OCI-LY1 (cell line): Measurements from ENCODE around the gene TM4SF1.

ENCODE experiments used
- H2AFZ ChIP-seq: fragments of 200-600 bp; sonication (generic), shearing (Covaris generic); 2 replicates; pipeline ENCODE4 v1.6.0; 2014; ENCODE audit warnings: antibody characterized with exemption, mild to moderate bottlenecking, low read length
- H3F3A ChIP-seq: fragments of 200-600 bp; sonication (generic), shearing (Covaris generic); 2 replicates; pipeline ENCODE4 v1.6.0; 2014; ENCODE audit warnings: mild to moderate bottlenecking, antibody characterized with exemption, low read length, moderate library complexity; ENCODE audit not compliant: insufficient read depth
- H3K27ac ChIP-seq: fragments of 200-600 bp; sonication (generic); 2 replicates; pipeline ENCODE4 v1.5.1; 2014; ENCODE audit warnings: low read length, mixed run types, mild to moderate bottlenecking, low read depth; ENCODE audit not compliant: poor library complexity, severe bottlenecking
- H3K27me3 ChIP-seq: fragments of 200-600 bp; sonication (generic); 2 replicates; pipeline ENCODE4 v1.6.0; 2014; ENCODE audit warnings: antibody characterized with exemption, mild to moderate bottlenecking, low read length, moderate library complexity; ENCODE audit not compliant: insufficient read depth
- H3K36me3 ChIP-seq: fragments of 200-600 bp; sonication (generic); 2 replicates; pipeline ENCODE4 v1.6.1; 2014; ENCODE audit warnings: mild to moderate bottlenecking, antibody characterized with exemption, low read length, moderate library complexity, mixed read lengths; ENCODE audit not compliant: insufficient read depth
- H3K4me1 ChIP-seq: fragments of 200-600 bp; sonication (generic); 2 replicates; pipeline ENCODE4 v1.5.1; 2014; ENCODE audit warnings: mild to moderate bottlenecking, low read length, moderate library complexity; ENCODE audit not compliant: insufficient read depth, severe bottlenecking
- H3K4me2 ChIP-seq: fragments of 200-600 bp; sonication (generic), shearing (Covaris generic); 2 replicates; pipeline ENCODE4 v1.6.1; 2014; ENCODE audit warnings: low read length
- H3K4me3 ChIP-seq: fragments of 200-600 bp; sonication (generic); 2 replicates; pipeline ENCODE4 v1.5.1; 2014; ENCODE audit warnings: low read length, low read depth, mild to moderate bottlenecking, mixed read lengths; ENCODE audit not compliant: poor library complexity, severe bottlenecking
- H3K79me2 ChIP-seq: fragments of 200-600 bp; shearing (Covaris generic); 2 replicates; pipeline ENCODE4 v1.6.1; 2016; ENCODE audit warnings: mixed run types, low read length, mixed read lengths; ENCODE audit not compliant: insufficient read depth
- H3K9ac ChIP-seq: fragments of 200-600 bp; sonication (generic), shearing (Covaris generic); 2 replicates; pipeline ENCODE4 v1.6.1; 2014; ENCODE audit warnings: mild to moderate bottlenecking, low read length, mixed read lengths
- H3K9me2 ChIP-seq: fragments of 200-600 bp; sonication (generic), shearing (Covaris generic); 2 replicates; pipeline ENCODE4 v1.6.1; 2014; ENCODE audit warnings: low read depth, mild to moderate bottlenecking, low read length, mixed read lengths
- H3K9me3 ChIP-seq: fragments of 200-600 bp; shearing (Covaris generic); 2 replicates; pipeline ENCODE4 v1.6.1; 2014; ENCODE audit warnings: low read length, mixed read lengths
- H4K20me1 ChIP-seq: fragments of 200-600 bp; sonication (generic), shearing (Covaris generic); 2 replicates; pipeline ENCODE4 v1.6.0; 2016; ENCODE audit warnings: mild to moderate bottlenecking, low read length; ENCODE audit not compliant: insufficient read depth
- CTCF ChIP-seq: fragments of 200-600 bp; sonication (generic), shearing (Covaris generic); IDR thresholded peaks from 2 replicates; pipeline ENCODE4 v1.5.1; 2017; ENCODE audit warnings: mild to moderate bottlenecking, antibody characterized with exemption, low read length, moderate library complexity, mixed read lengths
- EZH2 ChIP-seq: fragments of 200-600 bp; sonication (generic), shearing (Covaris generic); IDR thresholded peaks from 2 replicates; pipeline ENCODE4 v1.8.0; 2017; ENCODE audit warnings: borderline replicate concordance, mixed run types, mild to moderate bottlenecking, antibody characterized with exemption, low read length, moderate library complexity, mixed read lengths

The TM4SF1 gene

GRCh38 chr3:149388531-149389417 lies 11.3 kb upstream of the TM4SF1 start:
- Histone ChIP-seq H4K20me1 (no peaks in the 10 kb centered on the region), H3K9me3 (no peaks in the 10 kb centered on the region), H3K4me1 (no peaks in the 10 kb centered on the region), H3K4me3 (no peak overlapping the region), H2AFZ (no peak overlapping the region), H3K27me3 (peaks cover 4% of the 10 kb centered on the region; the same call in 1 of the 2 replicates), H3K27ac (no peak overlapping the region), H3K79me2 (no peaks in the 10 kb centered on the region), H3K36me3 (no peaks in the 10 kb centered on the region), H3K9me2 (no peaks in the 10 kb centered on the region), H3K9ac (no peak overlapping the region), H3K4me2 (no peak overlapping the region), H3F3A (no peaks in the 10 kb centered on the region)
- TF ChIP-seq CTCF: no peak
- no peak for TF ChIP-seq EZH2

- no peaks in the 10 kb centered on the region for H3K79me2 ChIP-seq
- no peaks in the 10 kb centered on the region for H3K9me3 ChIP-seq
- H3K27ac ChIP-seq: no peak overlapping the region
- no peak for TF ChIP-seq EZH2
- TF ChIP-seq CTCF: no peak
- no peaks in the 10 kb centered on the region for H3K4me1 ChIP-seq
- no peak overlapping the region for H3K4me3 ChIP-seq
- H3F3A ChIP-seq: no peaks in the 10 kb centered on the region
- H4K20me1 ChIP-seq: no peaks in the 10 kb centered on the region
- no peak overlapping the region for H3K4me2 ChIP-seq
- H3K9me2 ChIP-seq: no peaks in the 10 kb centered on the region
- no peaks in the 10 kb centered on the region for H3K36me3 ChIP-seq
- H3K27me3 ChIP-seq: peaks cover 4% of the 10 kb centered on the region; the same call in 1 of the 2 replicates
- H2AFZ ChIP-seq: no peak overlapping the region
- no peak overlapping the region for H3K9ac ChIP-seq
Measured at GRCh38 chr3:149388001-149388440, 10.6 kb upstream of the TM4SF1 start.

- no peaks in the 10 kb centered on the region for H3K9me3 ChIP-seq
- no peaks in the 10 kb centered on the region for H3K36me3 ChIP-seq
- H3K4me1 ChIP-seq: no peaks in the 10 kb centered on the region
- H3K4me2 ChIP-seq: no peak overlapping the region
- H4K20me1 ChIP-seq: no peaks in the 10 kb centered on the region
- no peak overlapping the region for H3K27ac ChIP-seq
- no peak for TF ChIP-seq CTCF
- no peak for TF ChIP-seq EZH2
- no peak overlapping the region for H3K9ac ChIP-seq
- H3K9me2 ChIP-seq: no peaks in the 10 kb centered on the region
- H3K27me3 ChIP-seq: peaks cover 4% of the 10 kb centered on the region; the same call in 1 of the 2 replicates
- H3K4me3 ChIP-seq: no peak overlapping the region
- H2AFZ ChIP-seq: no peak overlapping the region
- H3K79me2 ChIP-seq: no peaks in the 10 kb centered on the region
- no peaks in the 10 kb centered on the region for H3F3A ChIP-seq
Measured at GRCh38 chr3:149386299-149386606, 8.8 kb upstream of the TM4SF1 start.
